Prostate gland (tissue), 2 donors: ENCODE data around the gene NAPEPLD. TPM values are rescaled to one million over a fixed set of nuclear protein-coding genes. Genes with fewer than 3 reads are reported as not detected.

Source experiments
- DNase-seq: peaks from one replicate; pipeline ENCODE4 v3.0.0-alpha.2; 2019; ENCODE audit warnings: low spot score
- H3K27ac ChIP-seq, 2 donors: fragments of 200-600 bp; sonication (generic); 2 replicates each; pipeline ENCODE4 v1.5.1; 2017 to 2019
- H3K27me3 ChIP-seq: fragments of 200-600 bp; sonication (generic); replicated peaks from 2 replicates; pipeline ENCODE4 v1.5.1; 2019; ENCODE audit not compliant: insufficient read depth
- H3K36me3 ChIP-seq, 2 donors: fragments of 200-600 bp; sonication (generic); 1 replicate in 1 of 2; 2 replicates in 1 of 2; pipeline versions ENCODE4 v1.5.1 to v1.8.1; 2017 to 2019
- H3K4me1 ChIP-seq: fragments of 200-600 bp; sonication (generic); replicated peaks from 2 replicates; pipeline ENCODE4 v1.5.1; 2019
- H3K4me3 ChIP-seq, 2 donors: fragments of 200-600 bp; sonication (generic); 2 replicates each; pipeline ENCODE4 v1.5.1; 2017 to 2019
- H3K9me3 ChIP-seq: fragments of 200-600 bp; sonication (generic); 2 replicates; pipeline ENCODE4 v1.5.1; 2017
- POLR2A ChIP-seq: fragments of 450-650 bp; IDR thresholded peaks from one replicate; pipeline ENCODE4 v1.6.1; 2016; ENCODE audit warnings: antibody characterized with exemption, mild to moderate bottlenecking
- POLR2AphosphoS5 ChIP-seq: sonication (generic); formaldehyde crosslinking; IDR thresholded peaks from one replicate; pipeline ENCODE4 v1.6.1; 2017; ENCODE audit warnings: antibody characterized with exemption
- WGBS: methylation state at CpG from one replicate; pipeline ENCODE4 v1.1.5; 2018; 5-methylcytosine and 5-hydroxymethylcytosine counted together
- intact Hi-C: fragments of 100-400 bp; cut with DNase I; formaldehyde crosslinking; loops from one replicate; pipeline ENCODE4 v1.14.2; 2022
- total RNA-seq, 2 donors: library from RNA; depleted of rRNA; stranded (reverse); fragments of >200 nt; gene quantifications; one replicate each; pipeline ENCODE4 v1.1.0, GENCODE V29; 2016
- TF ChIP-seq, protein P1 (sequence below), 4 experiments: fragments of 200-600 bp in 2 of 4; fragments of 450-650 bp in 2 of 4; sonication (generic) in 2 of 4; IDR thresholded peaks; 1 replicate in 3 of 4; 2 replicates in 1 of 4; pipeline ENCODE4 v1.5.1; 2016 to 2019; ENCODE audit warnings: antibody characterized with exemption in 4 of 4, mild to moderate bottlenecking in 2 of 4, moderate library complexity in 2 of 4

The NAPEPLD gene
- total RNA-seq, 2 donors from 2014 or later: 18.1 to 24.4 TPM

DNA sequence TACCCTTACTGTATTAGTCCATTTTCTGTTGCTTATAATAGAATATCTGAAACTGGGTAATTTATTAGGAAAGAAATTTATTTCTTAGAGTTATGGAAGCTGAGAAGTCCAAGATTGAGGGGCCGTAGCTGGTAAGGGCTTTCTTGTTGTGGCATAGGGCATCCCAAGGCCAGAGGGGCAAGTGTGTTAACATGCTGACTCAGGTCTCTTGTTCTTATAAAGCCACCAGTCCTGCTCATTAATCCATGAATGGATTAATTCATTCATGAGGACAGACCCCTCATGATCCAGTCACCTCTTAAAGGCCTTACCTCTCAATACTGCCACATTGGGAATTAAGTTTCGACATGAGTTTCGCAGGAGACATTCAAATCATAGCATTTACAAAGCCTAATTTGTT lies 71.6 kb downstream of the NAPEPLD start:
- 92% methylated on average over 3 of the region's 3 CpGs for WGBS
- Histone ChIP-seq H3K4me3 (no peak overlapping the region), H3K36me3 (no peaks in the 10 kb centered on the region), H3K27ac (no peak overlapping the region), H3K4me1 (peaks cover 5% of the 10 kb centered on the region), H3K27me3 (no peaks in the 10 kb centered on the region), H3K9me3 (no peaks in the 10 kb centered on the region)
- DNase-seq: no peak
- intact Hi-C loops: no loop called here
- TF ChIP-seq POLR2AphosphoS5 (no peak), POLR2A (no peak)
- TF ChIP-seq, protein P1, sequence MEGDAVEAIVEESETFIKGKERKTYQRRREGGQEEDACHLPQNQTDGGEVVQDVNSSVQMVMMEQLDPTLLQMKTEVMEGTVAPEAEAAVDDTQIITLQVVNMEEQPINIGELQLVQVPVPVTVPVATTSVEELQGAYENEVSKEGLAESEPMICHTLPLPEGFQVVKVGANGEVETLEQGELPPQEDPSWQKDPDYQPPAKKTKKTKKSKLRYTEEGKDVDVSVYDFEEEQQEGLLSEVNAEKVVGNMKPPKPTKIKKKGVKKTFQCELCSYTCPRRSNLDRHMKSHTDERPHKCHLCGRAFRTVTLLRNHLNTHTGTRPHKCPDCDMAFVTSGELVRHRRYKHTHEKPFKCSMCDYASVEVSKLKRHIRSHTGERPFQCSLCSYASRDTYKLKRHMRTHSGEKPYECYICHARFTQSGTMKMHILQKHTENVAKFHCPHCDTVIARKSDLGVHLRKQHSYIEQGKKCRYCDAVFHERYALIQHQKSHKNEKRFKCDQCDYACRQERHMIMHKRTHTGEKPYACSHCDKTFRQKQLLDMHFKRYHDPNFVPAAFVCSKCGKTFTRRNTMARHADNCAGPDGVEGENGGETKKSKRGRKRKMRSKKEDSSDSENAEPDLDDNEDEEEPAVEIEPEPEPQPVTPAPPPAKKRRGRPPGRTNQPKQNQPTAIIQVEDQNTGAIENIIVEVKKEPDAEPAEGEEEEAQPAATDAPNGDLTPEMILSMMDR (IDR thresholded peaks at IDR 0.05): no peak

GRCh38 chr7:103076764-103077163 lies 72.1 kb downstream of the NAPEPLD start:
- Histone ChIP-seq H3K27ac (no peak overlapping the region), H3K27me3 (no peaks in the 10 kb centered on the region), H3K4me3 (no peak overlapping the region), H3K36me3 (no peaks in the 10 kb centered on the region), H3K4me1 (peaks cover 5% of the 10 kb centered on the region), H3K9me3 (no peaks in the 10 kb centered on the region)
- intact Hi-C loops: no loop called here
- no peak for TF ChIP-seq POLR2A
- no peak for TF ChIP-seq POLR2AphosphoS5
- TF ChIP-seq, protein P1 (IDR thresholded peaks at IDR 0.05): no peak
- 91% methylated on average over 7 of the region's 7 CpGs for WGBS
- DNase-seq: no peak

DNA sequence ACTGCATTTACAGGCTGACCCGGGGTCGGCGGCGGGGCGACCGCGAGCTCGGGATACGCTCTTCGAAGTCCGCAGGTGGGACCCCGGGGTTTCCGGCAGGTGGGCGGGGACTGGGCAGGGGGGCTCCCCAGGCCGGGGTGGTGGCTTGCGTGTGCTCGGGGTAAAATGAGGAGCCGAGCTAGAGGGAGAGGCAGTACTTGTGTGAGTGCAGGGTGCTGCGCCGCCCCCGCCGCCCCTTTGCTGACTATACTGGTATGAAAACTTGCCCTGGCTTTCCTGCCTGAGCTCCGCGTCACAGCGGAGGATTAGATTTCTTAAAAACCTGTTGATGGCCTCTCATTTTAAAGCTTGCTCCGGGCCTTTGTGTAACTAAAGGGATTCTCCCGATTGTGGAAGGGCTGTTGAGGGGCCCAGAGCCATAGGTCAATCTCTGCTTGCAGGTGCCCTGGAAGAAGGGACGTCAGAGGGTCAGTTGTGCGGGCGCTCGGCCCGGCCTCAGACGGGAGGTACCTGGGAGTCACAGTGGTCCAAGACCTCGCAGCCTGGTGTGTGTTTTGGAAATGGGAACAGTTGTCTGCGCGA lies 73.5 kb downstream of the NAPEPLD start:
- peak; percentile 39 for DNase-seq
- under 1% methylated on average over 33 of the region's 36 CpGs for WGBS
- no peaks in the 10 kb centered on the region for H3K27me3 ChIP-seq
- H3K4me3 ChIP-seq: peak overlapping the region; percentile 65 to 84
- intact Hi-C loops: no loop called here
- peak overlapping the region; percentile 85 to 91 for H3K27ac ChIP-seq
- H3K9me3 ChIP-seq: no peaks in the 10 kb centered on the region
- TF ChIP-seq POLR2A (peak; percentile 6), POLR2AphosphoS5 (no peak)
- peaks cover 5% of the 10 kb centered on the region for H3K4me1 ChIP-seq
- H3K36me3 ChIP-seq: no peaks in the 10 kb centered on the region

DNA sequence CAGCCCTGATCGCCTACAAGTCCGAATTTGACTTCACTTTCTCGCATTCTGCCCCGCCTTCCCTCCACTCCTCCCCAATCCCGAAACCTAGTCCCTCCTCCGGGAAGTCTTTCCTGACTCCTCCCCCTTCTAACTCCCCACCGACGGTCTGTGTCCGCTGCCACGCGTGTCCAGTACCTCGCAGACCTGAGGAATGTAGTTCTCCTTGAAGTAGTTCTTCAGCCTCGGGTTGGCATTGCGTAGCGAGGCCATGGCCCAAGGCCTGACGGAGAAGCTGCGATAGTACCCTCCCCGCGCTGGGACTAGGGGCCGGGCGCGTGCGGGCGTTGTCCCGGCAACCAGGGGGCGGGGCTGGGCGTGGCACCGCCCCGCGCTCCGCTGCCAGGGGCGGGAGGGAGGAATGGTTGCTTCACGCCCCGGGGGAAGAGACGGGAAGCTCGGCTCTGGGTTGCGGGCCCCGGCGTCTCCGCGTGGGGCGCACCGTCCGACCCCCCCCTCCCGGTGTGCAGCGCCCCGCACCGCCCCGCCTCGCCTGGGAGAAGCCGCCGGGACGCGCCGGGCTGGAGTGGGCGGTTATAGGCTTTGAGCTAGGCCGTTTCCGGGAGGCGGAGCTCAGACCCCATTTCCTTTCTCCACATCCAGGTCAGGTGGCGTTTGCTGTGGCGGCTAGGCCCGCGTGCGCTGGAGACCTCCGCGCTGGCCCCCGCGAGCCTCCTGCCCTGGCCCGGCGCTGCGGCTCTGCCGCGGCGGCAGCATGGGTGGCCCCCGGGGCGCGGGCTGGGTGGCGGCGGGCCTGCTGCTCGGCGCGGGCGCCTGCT lies 74.2 kb downstream of the NAPEPLD start, which contains the start of the genes ARMC10 and FBXL13:
ARMC10 (plus strand) TSS at position 622 of the 818 bp plus-strand sequence; CDS start at position 755, 133 bp downstream.
FBXL13 (minus strand) TSS at position 278 of the 818 bp plus-strand sequence.
- H3K9me3 ChIP-seq: no peaks in the 10 kb centered on the region
- H3K27ac ChIP-seq: peak within 1 kb of the TSS; percentile 85 to 91
- peak; percentile 87 for DNase-seq
- intact Hi-C loops: no loop called here
- no peaks in the 10 kb centered on the region for H3K27me3 ChIP-seq
- peaks cover 5% of the 10 kb centered on the region for H3K4me1 ChIP-seq
- no peaks in the 10 kb centered on the region for H3K36me3 ChIP-seq
- peak within 1 kb of the TSS; percentile 65 to 84 for H3K4me3 ChIP-seq
- TF ChIP-seq, protein P1 (IDR thresholded peaks at IDR 0.05): peak in 2 of 4 experiments; percentile 45 to 48
- TF ChIP-seq POLR2A (peak; percentile 60), POLR2AphosphoS5 (peak; percentile 72)
- WGBS: under 1% methylated on average over 70 of the region's 83 CpGs

- intact Hi-C loops: no loop called here
- Histone ChIP-seq H3K4me3 (peak overlapping the region; percentile 65 to 84), H3K4me1 (peaks cover 5% of the 10 kb centered on the region), H3K27ac (peak overlapping the region; percentile 85 to 91), H3K27me3 (no peaks in the 10 kb centered on the region), H3K9me3 (no peaks in the 10 kb centered on the region), H3K36me3 (no peaks in the 10 kb centered on the region)
- TF ChIP-seq POLR2AphosphoS5: no peak
- peak; percentile 52 for TF ChIP-seq POLR2A
- TF ChIP-seq, protein P1 (IDR thresholded peaks at IDR 0.05): no peak
- no peak for DNase-seq
- 5% methylated on average over 6 of the region's 6 CpGs for WGBS
Measured at GRCh38 chr7:103073989-103074518, 74.8 kb downstream of the NAPEPLD start.
